HG02678 (cell line): ENCODE data around the gene ZNF574.

ENCODE experiments used
- ATAC-seq: cut with Tn5 transposase; IDR thresholded peaks from one replicate; pipeline ENCODE4 v1.9.1; 2021; ENCODE audit warnings: mild to moderate bottlenecking, moderate library complexity; ENCODE audit not compliant: unreplicated experiment

The ZNF574 gene

DNA sequence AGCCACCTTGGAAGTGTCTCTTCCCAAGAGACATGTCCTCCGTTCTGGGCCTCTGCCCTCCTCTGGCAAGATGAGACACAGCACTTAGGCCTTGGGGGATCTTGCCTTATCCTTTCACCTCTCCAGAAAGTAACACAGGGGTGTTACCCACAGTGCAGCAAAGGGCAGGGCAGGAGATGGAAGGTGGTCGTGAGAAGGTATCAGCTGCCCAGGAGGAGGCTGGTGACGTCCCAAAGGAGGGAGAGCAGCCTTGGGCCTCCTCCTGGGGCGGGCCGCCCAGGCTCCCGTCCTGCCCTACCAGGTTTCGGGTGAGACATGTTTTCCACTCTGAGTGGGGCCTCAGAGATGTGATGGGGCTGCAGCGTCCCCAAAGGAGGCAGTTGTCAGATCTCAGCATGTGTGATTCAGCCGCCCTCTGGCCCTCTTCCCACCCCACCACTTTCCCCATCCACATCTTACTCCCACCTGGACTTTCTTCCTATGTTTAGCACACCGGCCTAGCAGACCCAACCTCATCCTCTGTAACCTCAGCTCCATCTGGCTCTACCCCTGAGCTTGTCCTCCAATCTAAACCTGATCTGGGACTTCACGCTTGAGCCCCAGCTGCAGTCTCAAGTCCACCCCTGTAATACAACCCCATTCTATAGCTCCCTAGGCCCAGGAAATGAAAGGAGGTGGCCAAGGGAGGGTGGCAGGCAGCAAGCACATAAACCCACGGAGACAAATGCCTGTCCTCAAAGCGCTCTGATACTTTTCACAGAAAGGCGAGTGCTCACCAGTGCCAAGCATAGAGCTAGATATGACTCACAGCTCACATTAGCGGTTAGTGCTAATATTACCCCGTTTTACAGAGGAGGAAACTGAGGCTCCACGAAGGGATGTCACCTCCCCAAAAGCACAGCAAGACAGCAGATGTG lies 47.0 kb downstream of the ZNF574 start:
- no peak for ATAC-seq

DNA sequence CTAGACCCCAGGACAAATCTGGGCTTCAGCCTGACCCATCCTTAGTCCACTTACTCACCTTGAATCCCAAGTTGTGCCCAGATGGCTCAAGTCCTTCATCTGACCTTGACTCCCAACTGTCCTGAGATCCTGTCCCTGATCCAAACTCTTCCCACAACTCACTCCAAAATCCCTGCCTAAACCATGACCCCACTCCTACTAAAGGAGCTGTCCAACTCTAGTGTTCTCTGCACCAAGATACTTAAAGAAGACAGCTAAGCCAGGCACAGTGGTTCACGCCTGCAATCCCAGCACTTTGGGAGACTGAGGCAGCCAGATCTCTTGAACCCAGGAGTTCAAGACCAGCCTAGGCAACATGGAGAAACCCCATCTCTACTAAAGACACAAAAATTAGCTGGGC lies 47.8 kb downstream of the ZNF574 start:
- ATAC-seq = no peak

DNA sequence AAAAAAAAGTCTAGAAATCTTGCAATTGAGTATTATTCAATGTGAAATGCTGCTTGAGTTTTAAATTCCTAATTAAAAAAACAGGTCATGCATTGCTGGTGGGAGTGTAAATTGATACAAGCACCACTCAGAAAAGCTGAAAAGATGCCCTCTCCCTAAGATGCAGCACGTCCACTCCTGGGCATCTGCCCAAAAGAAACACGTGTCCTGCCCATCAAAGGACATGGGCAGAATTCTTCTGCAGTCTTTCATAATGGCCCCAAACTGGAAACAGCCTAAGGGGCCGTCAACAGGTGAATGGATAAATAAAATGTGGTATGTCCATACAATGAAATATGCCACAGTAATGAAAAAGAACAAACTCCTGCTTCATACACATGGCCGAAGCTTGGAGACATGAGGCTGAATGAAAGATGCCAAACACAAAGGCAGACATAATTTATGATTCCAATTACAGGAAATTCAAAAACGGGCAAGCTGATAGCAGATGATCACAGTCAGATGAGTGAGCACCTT lies 48.5 kb downstream of the ZNF574 start:
- no peak for ATAC-seq

DNA sequence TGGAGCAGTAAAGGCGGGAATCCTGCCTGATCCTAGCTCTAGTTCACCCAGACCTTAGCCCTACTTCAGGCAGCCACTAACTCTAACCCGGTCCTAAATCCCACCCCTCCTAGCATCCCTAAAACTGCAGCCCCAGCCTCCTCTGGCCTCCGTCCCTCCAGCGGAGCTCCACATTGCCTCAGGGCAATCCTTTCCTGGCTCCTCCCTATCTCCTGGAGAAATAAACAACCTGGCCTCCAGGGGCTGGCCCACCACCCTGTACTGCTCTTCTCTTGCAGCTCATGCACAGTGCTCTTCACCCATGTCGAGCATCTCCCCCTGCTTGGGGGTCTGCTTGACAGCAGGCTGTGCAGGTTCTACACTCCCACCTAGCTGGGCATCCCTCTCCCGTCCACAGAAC lies 49.6 kb downstream of the ZNF574 start:
- no peak for ATAC-seq

DNA sequence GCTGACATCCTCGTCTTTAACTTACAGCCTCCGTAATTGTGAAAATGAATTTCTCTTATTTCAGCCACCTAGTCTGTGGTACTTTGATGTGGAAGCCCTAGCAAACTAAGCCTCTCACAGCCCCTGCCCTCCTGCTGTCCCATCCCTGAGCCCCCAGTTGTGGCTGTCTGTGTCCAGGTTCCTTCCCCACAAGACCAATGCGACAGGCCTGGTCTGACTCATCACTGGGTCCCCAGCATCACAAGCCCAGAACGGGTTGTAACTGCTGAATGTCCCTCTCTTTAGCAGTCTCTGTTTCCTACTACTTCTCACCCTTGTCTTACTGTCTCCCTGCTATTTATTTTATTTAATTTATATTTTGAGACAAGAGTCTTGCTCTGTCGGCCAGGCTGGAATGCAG lies 50.6 kb downstream of the ZNF574 start:
- ATAC-seq = no peak

DNA sequence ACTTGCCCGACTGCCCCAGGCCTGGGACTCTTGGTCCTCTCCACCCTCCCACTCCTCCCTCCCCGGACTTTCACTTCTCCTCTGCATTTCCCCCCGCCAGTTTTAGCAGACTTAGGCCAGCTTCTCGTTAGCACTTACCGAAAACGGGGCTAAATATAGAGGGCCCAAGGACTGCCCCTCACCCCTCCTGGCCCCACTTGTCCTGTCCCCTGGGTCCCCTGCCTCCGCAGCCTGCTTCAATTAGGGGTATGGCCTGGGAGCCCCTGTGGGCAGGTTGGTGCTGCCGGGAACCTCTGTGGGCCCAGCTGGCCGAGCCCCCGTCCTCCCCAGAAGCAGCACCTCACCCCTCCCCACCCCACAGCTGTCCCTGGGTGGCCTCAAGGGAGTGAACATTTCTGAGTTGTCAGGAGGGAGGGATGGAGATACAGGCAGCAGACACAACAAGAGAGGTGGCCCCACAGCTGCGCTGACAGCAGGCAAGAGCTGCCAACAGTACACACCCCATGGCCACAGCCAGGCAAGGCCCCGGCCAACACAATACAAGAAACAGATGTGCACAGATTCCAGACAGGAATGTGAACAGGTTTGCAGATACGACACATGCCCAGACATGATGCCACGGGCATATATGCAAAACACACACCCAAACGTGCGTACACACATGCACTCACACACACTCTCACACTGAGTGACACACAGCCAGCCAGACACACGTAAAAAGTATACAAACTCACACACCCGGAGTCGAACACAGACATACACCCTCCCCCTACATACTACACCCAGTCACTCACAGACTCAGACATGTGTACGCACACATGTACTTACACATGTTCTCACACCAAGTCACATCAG lies 53.7 kb downstream of the ZNF574 start:
- ATAC-seq = peak; percentile 62

DNA sequence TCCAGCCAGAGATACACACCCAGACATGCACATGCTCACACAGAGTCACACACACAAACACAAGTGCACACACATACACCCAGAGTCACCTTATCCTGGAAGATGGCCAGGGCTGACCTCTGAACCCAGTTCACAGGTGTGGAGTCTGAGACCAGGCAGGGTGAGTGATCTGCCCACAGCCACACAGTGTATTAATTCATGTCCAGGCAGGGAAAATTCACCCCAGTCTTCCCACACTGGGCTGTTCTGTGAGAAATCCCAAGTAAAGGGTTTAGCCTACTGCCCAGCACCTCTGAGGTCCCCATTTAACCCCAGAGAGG lies 54.2 kb downstream of the ZNF574 start:
- ATAC-seq = no peak
